GM12891 (cell line): ENCODE measurements around the gene CTXND1.

ENCODE experiments used
- PAX5 ChIP-seq: IDR thresholded peaks from 2 replicates; pipeline ENCODE4 v1.6.1; 2011; ENCODE audit warnings: low read length, moderate library complexity, mild to moderate bottlenecking; ENCODE audit not compliant: insufficient read depth, severe bottlenecking
- POLR2A ChIP-seq: IDR thresholded peaks from 2 replicates; pipeline ENCODE4 v1.6.1; 2011; ENCODE audit warnings: low read depth, low read length, control low read depth
- POLR2AphosphoS5 ChIP-seq: IDR thresholded peaks from 2 replicates; pipeline ENCODE4 v1.6.1; 2011; ENCODE audit warnings: low read depth, low read length, control low read depth
- POU2F2 ChIP-seq: IDR thresholded peaks from 2 replicates; pipeline ENCODE4 v1.6.1; 2011; ENCODE audit warnings: low read depth, mild to moderate bottlenecking, control low read depth, low read length, moderate library complexity
- TAF1 ChIP-seq: IDR thresholded peaks from 2 replicates; pipeline ENCODE4 v1.6.1; 2011; ENCODE audit warnings: low read depth, low read length, control low read depth

DNA sequence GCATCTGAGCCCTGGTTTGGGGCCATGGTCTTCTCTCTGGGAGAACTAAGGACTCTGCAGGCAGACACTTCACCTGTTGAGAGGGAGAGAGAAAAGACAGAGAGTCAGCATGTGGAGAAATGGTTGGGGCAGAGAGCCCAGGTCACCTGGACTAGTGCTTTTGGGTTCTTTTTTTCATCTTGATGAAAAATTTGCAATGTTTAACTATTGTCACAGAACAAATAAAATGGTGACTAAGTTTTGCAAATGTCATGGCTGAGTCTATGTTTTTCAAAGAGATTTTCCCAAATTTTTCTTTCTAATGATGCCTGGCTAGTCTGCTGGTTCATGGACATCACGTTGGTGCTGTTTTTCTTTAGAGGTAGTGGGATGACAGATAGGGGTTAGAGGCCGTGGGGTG is 81.4 kb downstream of the CTXND1 start:
- TF ChIP-seq POU2F2: no peak
- TF ChIP-seq TAF1: no peak
- TF ChIP-seq POLR2AphosphoS5: no peak
- TF ChIP-seq POLR2A: no peak
- TF ChIP-seq PAX5: no peak
